BJ (cell line): ENCODE measurements around the gene FUT6. TPM values are rescaled to one million over a fixed set of nuclear protein-coding genes. Genes with fewer than 3 reads are reported as not detected.
"Not testable (repeated sequence)": the region's sequence is repeated elsewhere in the genome, so short reads cannot be mapped to it uniquely, and the experiment has no call there.

ENCODE experiments used
- CTCF ChIA-PET: fragments of 350-600 bp; formaldehyde crosslinking; extraction: SDS; loops from one replicate; lab custom pipeline; 2021; ENCODE audit warnings: antibody characterized with exemption, inconsistent platforms; lab: Yijun Ruan, JAX
- POLR2A ChIA-PET: fragments of 300-600 bp; sonication (Branson Sonifier 250); formaldehyde crosslinking; extraction: SDS; loops from one replicate; lab custom pipeline; 2021; ENCODE audit warnings: antibody characterized with exemption; lab: Charles Lee
- DNase-seq: peaks from one replicate; pipeline ENCODE4 v3.0.0-alpha.2; 2011; ENCODE audit warnings: low read depth
- H3K27me3 ChIP-seq: 2 replicates; pipeline ENCODE4 v1.6.0; 2011; ENCODE audit warnings: low read length; ENCODE audit not compliant: control insufficient read depth, insufficient read depth
- H3K36me3 ChIP-seq: 2 replicates; pipeline ENCODE4 v1.5.1; 2011; ENCODE audit warnings: low read length; ENCODE audit not compliant: control insufficient read depth, insufficient read depth
- H3K4me3 ChIP-seq: 2 replicates; pipeline ENCODE4 v1.5.1; 2011; ENCODE audit warnings: low read depth, mild to moderate bottlenecking, control low read depth, low read length
- polyA plus RNA-seq: library from polyadenylated mRNA; depleted of rRNA; stranded (reverse); fragments of >200 nt; gene quantifications from 2 replicates; pipeline ENCODE4 v1.2.3, GENCODE V29; 2011
- TF ChIP-seq, protein P1 (sequence below): IDR thresholded peaks from 2 replicates; pipeline ENCODE4 v1.5.1; 2011; ENCODE audit warnings: low read depth, mild to moderate bottlenecking, control low read depth, inconsistent platforms, low read length, moderate library complexity; ENCODE audit not compliant: insufficient read depth

The FUT6 gene
- polyA plus RNA-seq, 1 experiment = not detected

- CTCF ChIA-PET = interaction anchor here (0.7 to 1.9 kb wide), 2 partner anchors 33 to 47 kb away, joined by 4 to 6 read pairs; no protein-coding TSS in a partner anchor
- H3K27me3 ChIP-seq = peaks cover 9% of the 10 kb centered on the region
- H3K36me3 ChIP-seq = no peaks in the 10 kb centered on the region
- H3K4me3 ChIP-seq = no peak within 1 kb of the TSS
- no peak for DNase-seq
- POLR2A ChIA-PET = no interaction called here
- TF ChIP-seq, protein P1, sequence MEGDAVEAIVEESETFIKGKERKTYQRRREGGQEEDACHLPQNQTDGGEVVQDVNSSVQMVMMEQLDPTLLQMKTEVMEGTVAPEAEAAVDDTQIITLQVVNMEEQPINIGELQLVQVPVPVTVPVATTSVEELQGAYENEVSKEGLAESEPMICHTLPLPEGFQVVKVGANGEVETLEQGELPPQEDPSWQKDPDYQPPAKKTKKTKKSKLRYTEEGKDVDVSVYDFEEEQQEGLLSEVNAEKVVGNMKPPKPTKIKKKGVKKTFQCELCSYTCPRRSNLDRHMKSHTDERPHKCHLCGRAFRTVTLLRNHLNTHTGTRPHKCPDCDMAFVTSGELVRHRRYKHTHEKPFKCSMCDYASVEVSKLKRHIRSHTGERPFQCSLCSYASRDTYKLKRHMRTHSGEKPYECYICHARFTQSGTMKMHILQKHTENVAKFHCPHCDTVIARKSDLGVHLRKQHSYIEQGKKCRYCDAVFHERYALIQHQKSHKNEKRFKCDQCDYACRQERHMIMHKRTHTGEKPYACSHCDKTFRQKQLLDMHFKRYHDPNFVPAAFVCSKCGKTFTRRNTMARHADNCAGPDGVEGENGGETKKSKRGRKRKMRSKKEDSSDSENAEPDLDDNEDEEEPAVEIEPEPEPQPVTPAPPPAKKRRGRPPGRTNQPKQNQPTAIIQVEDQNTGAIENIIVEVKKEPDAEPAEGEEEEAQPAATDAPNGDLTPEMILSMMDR = no peak
These were observed 11.8 kb upstream of the FUT6 start, which contains the start of gene FUT3 for GRCh38 chr19:5851302-5851701. TSS of gene FUT3 (minus strand) at chr19:5851449.

DNA sequence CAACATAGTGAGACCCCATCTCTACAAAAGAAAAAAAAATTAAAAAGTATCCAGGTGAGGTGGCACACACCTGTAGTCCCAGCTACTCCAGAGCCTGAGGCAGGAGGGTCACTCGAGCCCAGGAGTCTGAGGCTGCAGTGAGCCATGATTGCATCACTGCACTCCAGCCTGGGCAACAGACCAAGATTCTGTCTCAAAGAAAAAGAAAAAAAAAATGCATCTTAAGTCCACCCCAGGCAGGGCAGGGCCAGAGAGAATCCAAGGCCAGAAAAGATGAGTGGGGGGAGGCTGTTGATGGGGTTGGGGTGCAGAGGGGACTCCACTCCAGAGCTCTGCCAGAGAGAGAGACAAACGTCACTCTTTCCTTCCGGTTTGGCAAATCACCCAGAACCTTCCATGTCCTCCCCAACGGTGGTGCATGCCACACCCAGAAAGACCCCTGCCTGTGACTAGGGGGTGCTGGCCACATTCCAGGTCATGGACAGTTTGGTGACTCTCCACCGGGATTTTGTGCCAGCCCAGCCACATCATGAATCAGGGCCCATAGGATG, 11.3 kb upstream of the FUT6 start:
- peak; percentile 29 for DNase-seq
- Histone ChIP-seq H3K36me3 (no peaks in the 10 kb centered on the region), H3K4me3 (no peak overlapping the region), H3K27me3 (peaks cover 4% of the 10 kb centered on the region)
- TF ChIP-seq, protein P1 = no peak
- CTCF ChIA-PET = interaction anchor here (0.7 to 1.9 kb wide), 2 partner anchors 34 to 47 kb away, joined by 4 to 6 read pairs; no protein-coding TSS in a partner anchor
- POLR2A ChIA-PET = no interaction called here

DNA sequence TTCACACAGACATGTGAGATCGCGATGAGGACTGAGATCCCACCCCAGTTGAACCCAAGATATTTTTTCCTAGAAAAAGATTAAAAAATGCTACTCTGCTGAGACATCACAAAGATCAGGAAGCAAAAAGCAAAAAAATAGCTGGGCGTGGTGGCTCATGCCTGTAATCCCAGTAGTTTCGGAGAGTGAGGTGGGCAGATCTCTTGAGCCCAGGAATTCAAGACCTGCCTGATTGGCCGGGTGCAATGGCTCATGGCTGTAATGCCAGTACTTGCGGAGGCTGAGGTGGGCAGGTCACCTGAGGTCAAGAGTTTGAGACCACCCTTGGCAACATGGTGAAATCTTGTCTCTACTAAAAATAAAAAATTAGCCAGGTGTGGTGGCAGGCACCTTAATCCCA, 10.7 kb upstream of the FUT6 start:
- H3K36me3 ChIP-seq = no peaks in the 10 kb centered on the region
- H3K4me3 ChIP-seq = no peak overlapping the region
- CTCF ChIA-PET = interaction anchor here (1.9 kb wide), 1 partner anchor 46 kb away, joined by 6 read pairs; no protein-coding TSS in a partner anchor
- TF ChIP-seq, protein P1 = no peak
- DNase-seq = no peak
- H3K27me3 ChIP-seq = peaks cover 2% of the 10 kb centered on the region
- POLR2A ChIA-PET = no interaction called here

DNA sequence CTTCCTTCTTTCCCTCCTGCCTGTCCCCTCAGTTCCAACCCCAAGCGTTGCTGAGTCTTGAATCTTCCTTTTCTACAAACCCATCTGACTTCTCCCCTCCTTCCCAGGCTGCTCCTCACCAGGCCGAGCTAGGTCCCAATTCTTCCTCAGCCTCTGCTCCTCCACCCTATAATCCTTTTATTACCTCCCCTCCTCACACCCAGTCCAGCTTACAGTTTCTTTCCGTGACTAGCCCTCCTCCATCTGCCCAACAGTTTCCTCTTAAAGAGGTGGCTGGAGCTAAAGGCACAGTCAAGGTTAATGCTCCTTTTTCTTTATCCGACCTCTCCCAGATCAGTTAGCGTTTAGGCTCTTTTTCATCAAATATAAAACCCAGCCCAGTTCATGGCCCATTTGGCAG, 9.1 kb upstream of the FUT6 start:
- H3K4me3 ChIP-seq, DNase-seq, H3K36me3 ChIP-seq, CTCF ChIA-PET, H3K27me3 ChIP-seq, POLR2A ChIA-PET: not testable (repeated sequence)

- CTCF ChIA-PET, H3K36me3 ChIP-seq, POLR2A ChIA-PET, DNase-seq, H3K27me3 ChIP-seq, H3K4me3 ChIP-seq: not testable (repeated sequence)
These were observed 8.3 kb upstream of the FUT6 start for GRCh38 chr19:5847846-5848245.

- Histone ChIP-seq H3K4me3 (no peak overlapping the region), H3K27me3 (peaks cover 2% of the 10 kb centered on the region), H3K36me3 (no peaks in the 10 kb centered on the region)
- DNase-seq = no peak
- ChIA-PET CTCF (interaction anchor here (0.7 kb wide), 1 partner anchor 35 kb away, joined by 4 read pairs; no protein-coding TSS in a partner anchor), POLR2A (no interaction called here)
- TF ChIP-seq, protein P1 = no peak
These were observed 5.2 kb upstream of the FUT6 start for GRCh38 chr19:5844456-5845433.
